MM.1S (cell line): ENCODE results near the gene LMNB1.

Experiments used
- DNase-seq: peaks from one replicate; pipeline ENCODE4 v3.0.0-alpha.2; 2015
- H2AFZ ChIP-seq: fragments of 300-600 bp; sonication (generic); 2 replicates; pipeline ENCODE4 v1.6.0; 2016; ENCODE audit warnings: antibody characterized with exemption, low read length
- H3F3A ChIP-seq: fragments of 300-600 bp; sonication (generic); 2 replicates; pipeline ENCODE4 v1.6.1; 2016; ENCODE audit warnings: mild to moderate bottlenecking, antibody characterized with exemption, low read length, moderate library complexity, mixed read lengths; ENCODE audit not compliant: insufficient read depth
- H3K27ac ChIP-seq: fragments of 300-600 bp; sonication (generic); 2 replicates; pipeline ENCODE4 v1.5.1; 2016; ENCODE audit warnings: mild to moderate bottlenecking, low read length
- H3K27me3 ChIP-seq: fragments of 300-600 bp; sonication (generic); replicated peaks from 2 replicates; pipeline ENCODE4 v1.6.0; 2016; ENCODE audit warnings: low read length; ENCODE audit not compliant: insufficient read depth
- H3K36me3 ChIP-seq: fragments of 300-600 bp; sonication (generic); replicated peaks from 2 replicates; pipeline ENCODE4 v1.6.1; 2016; ENCODE audit warnings: mild to moderate bottlenecking, low read length, mixed read lengths; ENCODE audit not compliant: insufficient read depth
- H3K4me1 ChIP-seq: fragments of 300-600 bp; sonication (generic); 2 replicates; pipeline ENCODE4 v1.6.1; 2016; ENCODE audit warnings: low read length, mixed read lengths
- H3K4me2 ChIP-seq: fragments of 300-600 bp; sonication (generic); 2 replicates; pipeline ENCODE4 v1.6.0; 2016; ENCODE audit warnings: low read depth, low read length
- H3K4me3 ChIP-seq: fragments of 300-600 bp; sonication (generic); 2 replicates; pipeline ENCODE4 v1.5.1; 2016; ENCODE audit warnings: low read length, mixed read lengths
- H3K79me2 ChIP-seq: fragments of 300-600 bp; sonication (generic); 2 replicates; pipeline ENCODE4 v1.6.1; 2016; ENCODE audit warnings: mixed run types, low read length, mixed read lengths
- H3K9ac ChIP-seq: fragments of 300-600 bp; sonication (generic); 2 replicates; pipeline ENCODE4 v1.6.1; 2016; ENCODE audit warnings: low read length, mixed read lengths
- H3K9me2 ChIP-seq: fragments of 300-600 bp; sonication (generic); replicated peaks from 2 replicates; pipeline ENCODE4 v1.6.1; 2016; ENCODE audit warnings: mild to moderate bottlenecking, low read length, mixed read lengths; ENCODE audit not compliant: insufficient read depth
- H3K9me3 ChIP-seq: fragments of 300-600 bp; sonication (generic); replicated peaks from 2 replicates; pipeline ENCODE4 v1.6.1; 2016; ENCODE audit warnings: mild to moderate bottlenecking, low read length, mixed read lengths; ENCODE audit not compliant: insufficient read depth
- H4K20me1 ChIP-seq: fragments of 300-600 bp; sonication (generic); 2 replicates; pipeline ENCODE4 v1.6.1; 2016; ENCODE audit warnings: mild to moderate bottlenecking, low read length, moderate library complexity, mixed read lengths; ENCODE audit not compliant: insufficient read depth
- CTCF ChIP-seq: fragments of 300-600 bp; sonication (generic); IDR thresholded peaks from 2 replicates; pipeline ENCODE4 v1.5.1; 2016; ENCODE audit warnings: antibody characterized with exemption, low read length, mixed read lengths
- EZH2 ChIP-seq: fragments of 300-600 bp; sonication (generic); optimal IDR thresholded peaks from 2 replicates; pipeline ENCODE3; 2017; ENCODE audit warnings: low read depth, mild to moderate bottlenecking, antibody characterized with exemption, low read length, mixed read lengths
- EZH2phosphoT487 ChIP-seq: fragments of 300-600 bp; sonication (generic); IDR thresholded peaks from 2 replicates; pipeline ENCODE4 v1.6.1; 2018; ENCODE audit warnings: antibody characterized with exemption, low read length

Gene LMNB1

GRCh38 chr5:126814721-126815404, 37.9 kb downstream of the LMNB1 start:
- no peaks in the 10 kb centered on the region for H3K9me2 ChIP-seq
- H3K4me1 ChIP-seq = peaks cover 18% of the 10 kb centered on the region; the same call in 1 of the 2 replicates
- no peak overlapping the region for H3K4me3 ChIP-seq
- DNase-seq = no peak
- H2AFZ ChIP-seq = no peak overlapping the region
- H3K27me3 ChIP-seq = no peaks in the 10 kb centered on the region
- peaks cover 12% of the 10 kb centered on the region for H3F3A ChIP-seq
- H3K27ac ChIP-seq = no peak overlapping the region
- peaks cover 89% of the 10 kb centered on the region for H3K79me2 ChIP-seq
- no peak for TF ChIP-seq EZH2phosphoT487
- TF ChIP-seq CTCF = no peak
- TF ChIP-seq EZH2 = no peak
- H4K20me1 ChIP-seq = no peaks in the 10 kb centered on the region
- no peak overlapping the region for H3K4me2 ChIP-seq
- H3K36me3 ChIP-seq = peaks cover 35% of the 10 kb centered on the region
- no peaks in the 10 kb centered on the region for H3K9me3 ChIP-seq
- H3K9ac ChIP-seq = no peak overlapping the region

- H3K79me2 ChIP-seq = peaks cover 86% of the 10 kb centered on the region
- TF ChIP-seq EZH2phosphoT487 = no peak
- TF ChIP-seq CTCF = no peak
- no peak for TF ChIP-seq EZH2
- no peak overlapping the region for H3K4me3 ChIP-seq
- H3K4me1 ChIP-seq = 0 out of 2 replicates have a peak, but pooled peaks cover 7% of the 10 kb centered on the region
- H3K9me3 ChIP-seq = no peaks in the 10 kb centered on the region
- peaks cover 4% of the 10 kb centered on the region; the same call in 1 of the 2 replicates for H3F3A ChIP-seq
- H3K36me3 ChIP-seq = peaks cover 34% of the 10 kb centered on the region
- no peak overlapping the region for H3K4me2 ChIP-seq
- H3K9me2 ChIP-seq = no peaks in the 10 kb centered on the region
- no peak for DNase-seq
- no peak overlapping the region for H3K27ac ChIP-seq
- no peaks in the 10 kb centered on the region for H3K27me3 ChIP-seq
- H2AFZ ChIP-seq = no peak overlapping the region
- no peak overlapping the region for H3K9ac ChIP-seq
- no peaks in the 10 kb centered on the region for H4K20me1 ChIP-seq
These were observed 39.7 kb downstream of the LMNB1 start for GRCh38 chr5:126816649-126817048.

DNA sequence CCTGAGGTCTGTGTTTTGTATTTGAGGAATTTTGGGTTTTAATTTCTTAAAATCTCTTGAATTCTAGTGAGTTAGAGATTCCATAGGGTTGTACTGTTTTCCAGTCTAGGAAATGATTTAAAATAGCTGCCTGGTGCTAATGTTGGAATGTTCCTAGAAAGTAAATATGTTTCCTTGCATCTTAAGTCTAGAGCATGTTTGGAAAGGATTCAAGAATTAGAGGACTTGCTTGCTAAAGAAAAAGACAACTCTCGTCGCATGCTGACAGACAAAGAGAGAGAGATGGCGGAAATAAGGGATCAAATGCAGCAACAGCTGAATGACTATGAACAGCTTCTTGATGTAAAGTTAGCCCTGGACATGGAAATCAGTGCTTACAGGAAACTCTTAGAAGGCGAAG, 41.8 kb downstream of the LMNB1 start:
- no peaks in the 10 kb centered on the region; the same call in 1 of the 2 replicates for H4K20me1 ChIP-seq
- peaks cover 85% of the 10 kb centered on the region for H3K79me2 ChIP-seq
- no peak overlapping the region for H2AFZ ChIP-seq
- no peak overlapping the region for H3K4me2 ChIP-seq
- H3F3A ChIP-seq = peaks cover 4% of the 10 kb centered on the region; the same call in 1 of the 2 replicates
- H3K9ac ChIP-seq = no peak overlapping the region
- peaks cover 23% of the 10 kb centered on the region for H3K36me3 ChIP-seq
- no peak overlapping the region for H3K27ac ChIP-seq
- H3K9me2 ChIP-seq = no peaks in the 10 kb centered on the region
- no peaks in the 10 kb centered on the region for H3K27me3 ChIP-seq
- H3K4me3 ChIP-seq = no peak overlapping the region
- no peaks in the 10 kb centered on the region for H3K4me1 ChIP-seq
- TF ChIP-seq EZH2 = no peak
- TF ChIP-seq EZH2phosphoT487 = no peak
- DNase-seq = no peak
- H3K9me3 ChIP-seq = no peaks in the 10 kb centered on the region

- DNase-seq = no peak
- Histone ChIP-seq H2AFZ (no peak overlapping the region), H3K27me3 (no peaks in the 10 kb centered on the region), H4K20me1 (no peaks in the 10 kb centered on the region; the same call in 1 of the 2 replicates), H3K36me3 (peaks cover 24% of the 10 kb centered on the region), H3K9me3 (no peaks in the 10 kb centered on the region), H3F3A (peaks cover 4% of the 10 kb centered on the region; the same call in 1 of the 2 replicates), H3K4me2 (no peak overlapping the region), H3K79me2 (peaks cover 84% of the 10 kb centered on the region), H3K9me2 (no peaks in the 10 kb centered on the region), H3K4me1 (no peaks in the 10 kb centered on the region), H3K9ac (no peak overlapping the region), H3K27ac (no peak overlapping the region), H3K4me3 (no peak overlapping the region)
- TF ChIP-seq EZH2 (no peak), EZH2phosphoT487 (no peak), CTCF (no peak)
These were observed 42.3 kb downstream of the LMNB1 start for GRCh38 chr5:126819253-126819652.
